H1 (cell line): Measurements from ENCODE around the gene OSCAR. TPM values are rescaled to one million over a fixed set of nuclear protein-coding genes. Genes with fewer than 3 reads are reported as not detected.

ENCODE experiments used
- CTCF ChIA-PET: fragments of 300-600 bp; sonication (Branson Sonifier 250); formaldehyde crosslinking; loops from one replicate; lab custom pipeline; 2021; ENCODE audit not compliant: partially characterized antibody; lab: Charles Lee
- POLR2A ChIA-PET: fragments of 300-600 bp; sonication (Branson Sonifier 250); formaldehyde crosslinking; loops from one replicate; lab custom pipeline; 2021; ENCODE audit warnings: inconsistent platforms; ENCODE audit not compliant: partially characterized antibody; lab: Charles Lee
- DNase-seq, 2 experiments: peaks; one replicate each; pipeline versions ENCODE4 v3.0.0 to v3.0.0-alpha.2; 2010 to 2022; ENCODE audit warnings: low spot score in 2 of 2, low read depth in 1 of 2, mixed read lengths in 1 of 2
- FAIRE-seq: peaks from 2 replicates; lab custom pipeline; 2011; peaks lifted over from hg19 to GRCh38; lab: Jason Lieb, UNC
- H2AFZ ChIP-seq: 2 replicates; pipeline ENCODE4 v1.8.1; 2012; ENCODE audit warnings: low read length, inconsistent platforms
- H2AK5ac ChIP-seq: 2 replicates; pipeline ENCODE4 v1.6.1; 2013; ENCODE audit warnings: low read depth, low read length
- H2BK120ac ChIP-seq: replicated peaks from 2 replicates; pipeline ENCODE3; 2013; ENCODE audit warnings: low read depth, low read length, inconsistent platforms
- H2BK12ac ChIP-seq: 2 replicates; pipeline ENCODE4 v1.6.1; 2013; ENCODE audit warnings: low read depth, low read length
- H2BK15ac ChIP-seq: 2 replicates; pipeline ENCODE4 v1.6.1; 2013; ENCODE audit warnings: low read length
- H2BK20ac ChIP-seq: 2 replicates; pipeline ENCODE4 v1.6.1; 2013; ENCODE audit warnings: low read length
- H2BK5ac ChIP-seq: 2 replicates; pipeline ENCODE4 v1.6.1; 2013; ENCODE audit warnings: low read depth, low read length
- H3K14ac ChIP-seq: 2 replicates; pipeline ENCODE4 v1.6.1; 2013; ENCODE audit warnings: inconsistent platforms; ENCODE audit not compliant: insufficient read length
- H3K18ac ChIP-seq: 2 replicates; pipeline ENCODE4 v1.6.1; 2013; ENCODE audit warnings: low read length; ENCODE audit errors: extremely low read depth
- H3K23ac ChIP-seq: 2 replicates; pipeline ENCODE4 v1.6.1; 2013; ENCODE audit warnings: inconsistent platforms; ENCODE audit not compliant: insufficient read length
- H3K23me2 ChIP-seq: 2 replicates; pipeline ENCODE4 v1.6.1; 2013; ENCODE audit warnings: low read depth, low read length
- H3K27ac ChIP-seq: 2 replicates; pipeline ENCODE4 v1.6.1; 2011; ENCODE audit warnings: low read depth, low read length, inconsistent platforms
- H3K27me3 ChIP-seq, 4 experiments: replicated peaks in 1 of 4; 1 replicate in 1 of 4; 2 replicates in 3 of 4; pipeline versions ENCODE4 v1.6.1 to v1.8.1; 2011 to 2013; ENCODE audit warnings: low read length in 3 of 4, mild to moderate bottlenecking in 3 of 4, inconsistent platforms in 2 of 4, mixed read lengths in 2 of 4, moderate library complexity in 1 of 4; ENCODE audit not compliant: control insufficient read depth in 3 of 4, insufficient read depth in 3 of 4; ENCODE audit errors: extremely low read depth in 1 of 4
- H3K36me3 ChIP-seq, 4 experiments: 2 replicates each; pipeline versions ENCODE4 v1.6.1 to v1.8.1; 2011 to 2013; ENCODE audit warnings: mild to moderate bottlenecking in 4 of 4, low read length in 3 of 4, moderate library complexity in 2 of 4, control low read depth in 1 of 4, inconsistent platforms in 1 of 4; ENCODE audit not compliant: insufficient read depth in 4 of 4, control insufficient read depth in 2 of 4
- H3K4ac ChIP-seq: replicated peaks from 2 replicates; pipeline ENCODE3; 2013; ENCODE audit warnings: low read length, low read depth, mixed read lengths, inconsistent platforms; ENCODE audit not compliant: insufficient read length
- H3K4me1 ChIP-seq, 4 experiments: replicated peaks in 1 of 4; 1 replicate in 1 of 4; 2 replicates in 3 of 4; pipeline versions ENCODE4 v1.6.1 to v1.8.1; 2011 to 2013; ENCODE audit warnings: low read length in 3 of 4, inconsistent platforms in 2 of 4, mixed read lengths in 1 of 4; ENCODE audit not compliant: insufficient read depth in 4 of 4, control insufficient read depth in 3 of 4
- H3K4me2 ChIP-seq, 2 experiments: 2 replicates each; pipeline versions ENCODE4 v1.6.1 to v1.8.1; 2011 to 2013; ENCODE audit warnings: low read depth in 2 of 2, low read length in 2 of 2, control low read depth in 1 of 2, inconsistent platforms in 1 of 2, mild to moderate bottlenecking in 1 of 2; ENCODE audit not compliant: insufficient read depth in 1 of 2
- H3K4me3 ChIP-seq, 4 experiments: fragments of 200-600, 300-600 bp in 1 of 4; sonication (generic), shearing (Covaris generic), sonication (Bioruptor Twin) in 1 of 4; 2 replicates each; pipeline versions ENCODE4 v1.5.1 to v1.8.1; 2011 to 2016; ENCODE audit warnings: low read length in 4 of 4, low read depth in 3 of 4, control low read depth in 2 of 4, inconsistent platforms in 2 of 4, mild to moderate bottlenecking in 2 of 4, mixed read lengths in 1 of 4, moderate library complexity in 1 of 4; ENCODE audit not compliant: insufficient read depth in 2 of 4; ENCODE audit errors: extremely low read depth in 1 of 4
- H3K56ac ChIP-seq: replicated peaks from 2 replicates; pipeline ENCODE3; 2013; ENCODE audit warnings: low read depth, mild to moderate bottlenecking, mixed read lengths, low read length, inconsistent platforms; ENCODE audit not compliant: insufficient read length
- H3K79me1 ChIP-seq: 2 replicates; pipeline ENCODE4 v1.6.1; 2013; ENCODE audit warnings: low read depth, low read length, control low read depth
- H3K79me2 ChIP-seq, 2 experiments: 2 replicates each; pipeline versions ENCODE4 v1.6.1 to v1.8.1; 2012 to 2013; ENCODE audit warnings: low read length in 2 of 2, mild to moderate bottlenecking in 2 of 2, inconsistent platforms in 1 of 2; ENCODE audit not compliant: insufficient read depth in 2 of 2, control insufficient read depth in 1 of 2
- H3K9ac ChIP-seq, 4 experiments: replicated peaks in 1 of 4; 1 replicate in 1 of 4; 2 replicates in 3 of 4; pipeline versions ENCODE4 v1.6.1 to v1.8.1; 2011 to 2013; ENCODE audit warnings: low read depth in 3 of 4, low read length in 3 of 4, control low read depth in 2 of 4, mild to moderate bottlenecking in 2 of 4, moderate library complexity in 2 of 4, inconsistent platforms in 1 of 4; ENCODE audit errors: extremely low read depth in 1 of 4
- H3K9me3 ChIP-seq, 2 experiments: 2 replicates each; pipeline versions ENCODE4 v1.6.1 to v1.8.1; 2012 to 2013; ENCODE audit warnings: mild to moderate bottlenecking in 2 of 2, moderate library complexity in 2 of 2, control low read depth in 1 of 2, inconsistent platforms in 1 of 2, low read depth in 1 of 2, low read length in 1 of 2, mixed read lengths in 1 of 2; ENCODE audit not compliant: insufficient read depth in 2 of 2
- H4K20me1 ChIP-seq, 2 experiments: replicated peaks in 1 of 2; 2 replicates each; pipeline versions ENCODE3 to v1.8.1; 2011 to 2013; ENCODE audit warnings: inconsistent platforms in 2 of 2, low read length in 2 of 2, mild to moderate bottlenecking in 1 of 2; ENCODE audit not compliant: insufficient read depth in 2 of 2, control insufficient read depth in 1 of 2
- H4K5ac ChIP-seq: 2 replicates; pipeline ENCODE4 v1.6.1; 2013; ENCODE audit warnings: low read length, low read depth, mixed read lengths, inconsistent platforms; ENCODE audit not compliant: insufficient read length
- H4K8ac ChIP-seq: 2 replicates; pipeline ENCODE4 v1.8.0; 2013; ENCODE audit warnings: mild to moderate bottlenecking, moderate library complexity, low read length, inconsistent platforms; ENCODE audit not compliant: insufficient read depth; ENCODE audit errors: extremely low read depth
- H4K91ac ChIP-seq: replicated peaks from 2 replicates; pipeline ENCODE3; 2013; ENCODE audit warnings: low read length, mixed read lengths, inconsistent platforms; ENCODE audit not compliant: insufficient read length
- CTBP2 ChIP-seq: IDR thresholded peaks from 2 replicates; pipeline ENCODE4 v1.7.0; 2011; ENCODE audit warnings: borderline replicate concordance, mild to moderate bottlenecking, moderate library complexity, mixed read lengths, low read length; ENCODE audit not compliant: insufficient read depth, insufficient read length
- EGR1 ChIP-seq: IDR thresholded peaks from 2 replicates; pipeline ENCODE4 v1.6.1; 2011; ENCODE audit warnings: low read depth, low read length, borderline replicate concordance
- KDM5A ChIP-seq: fragments of 200-600 bp; IDR thresholded peaks from 2 replicates; pipeline ENCODE4 v1.7.1; 2012; ENCODE audit warnings: mild to moderate bottlenecking, low read length, inconsistent platforms, mixed read lengths
- POLR2A ChIP-seq, 2 experiments: IDR thresholded peaks; 1 replicate in 1 of 2; 2 replicates in 1 of 2; pipeline ENCODE4 v1.6.1; 2011; ENCODE audit warnings: low read depth in 2 of 2, low read length in 2 of 2, mild to moderate bottlenecking in 2 of 2; ENCODE audit errors: control extremely low read depth in 1 of 2
- RNF2 ChIP-seq: fragments of 200-900, 300-1000 bp; sonication (generic); IDR thresholded peaks from 2 replicates; pipeline ENCODE4 v1.7.1; 2016; ENCODE audit warnings: borderline replicate concordance, low read depth, mild to moderate bottlenecking, antibody characterized with exemption, low read length; ENCODE audit not compliant: poor library complexity, severe bottlenecking; ENCODE audit errors: missing control alignments
- SIX5 ChIP-seq: IDR thresholded peaks from 2 replicates; pipeline ENCODE4 v1.6.1; 2011; ENCODE audit warnings: mild to moderate bottlenecking, low read depth, low read length
- SP2 ChIP-seq: IDR thresholded peaks from 2 replicates; pipeline ENCODE4 v1.6.1; 2012; ENCODE audit warnings: mild to moderate bottlenecking, low read length, inconsistent platforms
- TAF1 ChIP-seq: IDR thresholded peaks from 2 replicates; pipeline ENCODE4 v1.6.1; 2011; ENCODE audit warnings: mild to moderate bottlenecking, low read depth, low read length
- TBP ChIP-seq: IDR thresholded peaks from 2 replicates; pipeline ENCODE4 v1.6.1; 2011; ENCODE audit warnings: low read depth, low read length, improper control_type of control experiment
- TCF12 ChIP-seq: IDR thresholded peaks from 2 replicates; pipeline ENCODE4 v1.6.1; 2011; ENCODE audit warnings: low read depth, mild to moderate bottlenecking, low read length
- TEAD4 ChIP-seq: IDR thresholded peaks from 2 replicates; pipeline ENCODE4 v1.6.1; 2012; ENCODE audit warnings: low read depth, low read length, inconsistent platforms, mixed read lengths
- YY1 ChIP-seq: IDR thresholded peaks from 2 replicates; pipeline ENCODE4 v1.6.1; 2011; ENCODE audit warnings: low read depth, mild to moderate bottlenecking, low read length
- WGBS, 2 experiments: shearing (Covaris generic) in 1 of 2; methylation state at CpG; one replicate each; pipeline versions ENCODE4 v1.1.6 to v1.1.7; 2013 to 2015; ENCODE audit warnings: low lambda C conversion rate in 2 of 2, mixed read lengths in 2 of 2, inconsistent platforms in 1 of 2, low coverage in 1 of 2, missing lambda C conversion rate in 1 of 2; ENCODE audit not compliant: insufficient replicate concordance in 2 of 2, insufficient coverage in 1 of 2, insufficient read length in 1 of 2; ENCODE audit errors: extremely low coverage in 1 of 2, missing lambda C conversion rate in 1 of 2; 5-methylcytosine and 5-hydroxymethylcytosine counted together
- polyA plus RNA-seq, 7 experiments: library from polyadenylated mRNA; depleted of rRNA in 3 of 7; stranded (reverse) in 5 of 7; unstranded in 2 of 7; fragments of >200 nt in 5 of 7; fragments of 200-250 nt in 2 of 7; gene quantifications; 1 replicate in 5 of 7; 2 replicates in 1 of 7; 4 replicates in 1 of 7; pipeline versions ENCODE4 v1.2.1 to v1.2.3, GENCODE V29; 2011 to 2013; ENCODE audit warnings: missing spikeins in 2 of 7, mixed read lengths in 2 of 7
- total RNA-seq: library from RNA; stranded (reverse); fragmentation: NEBNext Ultra II Directional; extraction: Animal tissue kit (Norgen Biotek cat#: 25700); gene quantifications from 2 replicates; pipeline ENCODE4 v1.2.1, GENCODE V29; 2021

Gene OSCAR
- total and polyA plus RNA-seq, 2 of the 8 experiments (the other 6 are each of a cell fraction or from before 2014, with no cell fraction given): 1.1 TPM

DNA sequence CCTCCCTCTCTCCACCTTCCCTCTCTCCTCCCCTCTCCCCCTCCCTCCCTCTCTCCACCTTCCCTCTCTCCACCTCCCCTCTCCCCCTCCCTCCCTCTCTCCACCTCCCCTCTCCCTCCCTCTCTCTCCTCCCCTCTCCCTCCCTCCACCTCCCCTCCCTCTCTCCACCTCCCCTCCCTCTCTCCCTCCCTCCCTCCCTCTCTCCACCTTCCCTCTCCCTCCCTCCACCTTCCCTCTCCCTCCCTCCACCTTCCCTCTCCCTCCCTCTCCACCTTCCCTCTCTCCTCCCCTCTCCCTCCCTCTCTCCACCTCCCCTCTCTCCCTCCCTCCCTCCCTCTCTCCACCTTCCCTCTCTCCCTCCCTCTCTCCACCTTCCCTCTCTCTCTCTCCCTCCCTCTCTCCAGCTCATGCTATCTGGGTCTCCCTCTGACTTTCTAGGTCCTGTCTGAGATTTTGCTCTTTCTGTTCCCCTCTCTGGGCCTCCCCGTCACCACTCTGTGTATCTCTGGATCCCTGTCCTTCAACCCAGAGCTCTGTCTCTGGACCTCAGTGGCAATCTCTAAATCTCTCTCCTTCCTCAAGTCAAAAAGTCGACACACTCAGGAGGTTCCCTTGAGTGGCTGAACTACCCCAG, 33.5 kb upstream of the OSCAR start:
- H3K23me2 ChIP-seq: peaks cover 17% of the 10 kb centered on the region
- CTCF ChIA-PET: no interaction called here

More for the DNA sequence above, 33.5 kb upstream of the OSCAR start:
- DNase-seq (peak in 1 of 2 experiments; percentile 59), FAIRE-seq (no peak)
- H4K8ac ChIP-seq: no peak overlapping the region
- WGBS, 2 experiments: 52% methylated on average over 2 of the region's 2 CpGs; no CpG with 5 or more reads in 1 of the 2 experiments
- no peak overlapping the region for H3K9ac ChIP-seq
- H3K36me3 ChIP-seq: peaks cover 8 to 28% (median 10%) of the 10 kb centered on the region in 4 experiments; a peak in 7 of 8 replicates
- no peak overlapping the region; the same call in 1 of the 2 replicates for H2BK5ac ChIP-seq
- H4K20me1 ChIP-seq: peaks cover 1 to 10% of the 10 kb centered on the region in 2 experiments
- peaks cover 0 to 11% (median 5%) of the 10 kb centered on the region in 4 experiments; a peak in 5 of 7 replicates for H3K4me1 ChIP-seq
- no peak overlapping the region for H3K23ac ChIP-seq
- H4K91ac ChIP-seq: no peak overlapping the region
- no peaks in the 10 kb centered on the region for H3K27me3 ChIP-seq
- no peak overlapping the region for H3K4ac ChIP-seq
- H2BK12ac ChIP-seq: 0 out of 2 replicates have a peak overlapping the region, but pooled peaks have one; percentile 60
- H3K27ac ChIP-seq: no peak overlapping the region
- H2BK20ac ChIP-seq: no peak overlapping the region
- H3K14ac ChIP-seq: no peak overlapping the region
- peaks cover 2% of the 10 kb centered on the region; the same call in 1 of the 2 replicates for H3K79me1 ChIP-seq
- H3K56ac ChIP-seq: no peak overlapping the region
- H2AK5ac ChIP-seq: 0 out of 2 replicates have a peak overlapping the region, but pooled peaks have one; percentile 39
- H2BK120ac ChIP-seq: no peak overlapping the region
- peaks cover 5 to 12% of the 10 kb centered on the region in 2 experiments; a peak in 3 of 4 replicates for H3K79me2 ChIP-seq
- no peak overlapping the region for H2AFZ ChIP-seq
- H3K4me3 ChIP-seq: no peak overlapping the region
- no peak overlapping the region for H4K5ac ChIP-seq
- H3K9me3 ChIP-seq: peaks cover 3 to 10% of the 10 kb centered on the region in 2 experiments; a peak in 3 of 4 replicates
- peak; percentile 41 for TF ChIP-seq EGR1
- no peak for TF ChIP-seq TCF12
- TF ChIP-seq TAF1: no peak
- TF ChIP-seq KDM5A: no peak
- TF ChIP-seq YY1: no peak
- TF ChIP-seq POLR2A (IDR thresholded peaks at IDR 0.05; ENCODE audit: control extremely low read depth in 1 of 2, low read depth in 2 of 2, low read length in 2 of 2): no peak
- peak; percentile 7 for TF ChIP-seq CTBP2
- TF ChIP-seq TBP: no peak
- no peak for TF ChIP-seq SP2
- no peak for TF ChIP-seq RNF2
- no peak for TF ChIP-seq SIX5
- TF ChIP-seq TEAD4: no peak
- H2BK15ac ChIP-seq: no peak overlapping the region
- no peak overlapping the region for H3K4me2 ChIP-seq
- no peak overlapping the region; the same call in 1 of the 2 replicates for H3K18ac ChIP-seq
- POLR2A ChIA-PET: interaction anchor here (1.0 to 15.7 kb wide), 9 partner anchors 8 to 183 kb away, joined by 3 to 348 read pairs (median 8); partner anchors contain the start of genes LENG1, PRPF31, RPS9 and TFPT
